ENCODE data around the gene PITPNM3. TPM values are rescaled to one million over a fixed set of nuclear protein-coding genes. Genes with fewer than 3 reads are reported as not detected.

The PITPNM3 gene
- total RNA-seq, 3 donors from 2014 or later = 12.2 to 15.9 (median 15.6) TPM

DNA sequence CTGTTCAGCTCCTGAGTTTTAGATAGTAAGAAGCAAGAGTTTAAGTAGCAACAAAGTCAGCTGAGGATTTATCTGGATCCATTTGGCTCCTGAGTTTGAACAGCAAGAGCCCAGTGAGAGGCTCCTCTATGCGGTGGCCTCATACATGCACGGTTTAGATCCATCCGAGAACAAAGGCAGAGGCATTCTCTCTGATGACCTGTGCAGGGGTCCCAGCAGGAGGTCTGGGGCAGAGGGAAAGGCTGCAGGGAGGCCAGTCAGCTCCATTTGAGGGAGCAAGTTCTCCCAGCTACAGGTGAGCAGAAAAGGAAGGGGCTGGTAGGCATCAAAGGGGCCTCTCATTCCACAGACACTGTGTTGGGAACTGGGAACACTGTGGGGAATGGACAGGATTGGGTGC lies 16.5 kb downstream of the PITPNM3 start:
- ATAC-seq (no peak), DNase-seq (no peak)
- Histone ChIP-seq H3K4me3 (no peak overlapping the region), H3K9me3 (no peaks in the 10 kb centered on the region), H3K36me3 (ENCODE audit: low read depth) (no peaks in the 10 kb centered on the region), H3K4me1 (ENCODE audit: low read depth) (no peaks in the 10 kb centered on the region)
- intact Hi-C loops (cut with DNase I, micrococcal nuclease) = no loop called here
- TF ChIP-seq, protein P1, sequence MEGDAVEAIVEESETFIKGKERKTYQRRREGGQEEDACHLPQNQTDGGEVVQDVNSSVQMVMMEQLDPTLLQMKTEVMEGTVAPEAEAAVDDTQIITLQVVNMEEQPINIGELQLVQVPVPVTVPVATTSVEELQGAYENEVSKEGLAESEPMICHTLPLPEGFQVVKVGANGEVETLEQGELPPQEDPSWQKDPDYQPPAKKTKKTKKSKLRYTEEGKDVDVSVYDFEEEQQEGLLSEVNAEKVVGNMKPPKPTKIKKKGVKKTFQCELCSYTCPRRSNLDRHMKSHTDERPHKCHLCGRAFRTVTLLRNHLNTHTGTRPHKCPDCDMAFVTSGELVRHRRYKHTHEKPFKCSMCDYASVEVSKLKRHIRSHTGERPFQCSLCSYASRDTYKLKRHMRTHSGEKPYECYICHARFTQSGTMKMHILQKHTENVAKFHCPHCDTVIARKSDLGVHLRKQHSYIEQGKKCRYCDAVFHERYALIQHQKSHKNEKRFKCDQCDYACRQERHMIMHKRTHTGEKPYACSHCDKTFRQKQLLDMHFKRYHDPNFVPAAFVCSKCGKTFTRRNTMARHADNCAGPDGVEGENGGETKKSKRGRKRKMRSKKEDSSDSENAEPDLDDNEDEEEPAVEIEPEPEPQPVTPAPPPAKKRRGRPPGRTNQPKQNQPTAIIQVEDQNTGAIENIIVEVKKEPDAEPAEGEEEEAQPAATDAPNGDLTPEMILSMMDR (IDR thresholded peaks at IDR 0.05) = no peak

GRCh38 chr17:6536566-6537065 lies 19.7 kb downstream of the PITPNM3 start:
- H3K4me3 ChIP-seq = no peak overlapping the region
- TF ChIP-seq, protein P1 (IDR thresholded peaks at IDR 0.05) = no peak
- no peaks in the 10 kb centered on the region for H3K4me1 ChIP-seq (ENCODE audit: low read depth)
- H3K9me3 ChIP-seq = no peaks in the 10 kb centered on the region
- ATAC-seq = no peak
- intact Hi-C loops (cut with DNase I, micrococcal nuclease) = no loop called here
- H3K36me3 ChIP-seq (ENCODE audit: low read depth) = no peaks in the 10 kb centered on the region
- DNase-seq = no peak

DNA sequence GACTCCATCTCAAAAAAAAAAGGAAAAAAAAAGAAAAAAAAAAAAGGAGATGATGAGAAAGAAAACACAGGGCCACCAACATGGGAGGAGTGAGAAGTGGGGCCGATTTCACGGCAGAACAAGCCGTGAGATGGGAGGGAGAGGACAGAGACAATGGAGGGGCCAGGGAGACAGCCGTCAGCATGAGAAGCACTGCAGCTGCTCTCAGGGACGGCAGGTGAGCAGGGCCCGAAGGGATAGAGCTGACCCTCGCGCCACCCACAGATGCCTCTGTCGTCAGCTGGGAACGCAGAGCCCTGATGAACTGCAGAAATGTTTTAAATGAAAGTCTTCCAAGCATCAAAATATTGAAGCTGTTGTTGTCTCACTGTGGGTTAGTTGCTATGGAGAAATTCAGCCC lies 20.3 kb downstream of the PITPNM3 start:
- intact Hi-C loops (cut with DNase I, micrococcal nuclease) = no loop called here
- DNase-seq (no peak), ATAC-seq (no peak)
- TF ChIP-seq, protein P1 (IDR thresholded peaks at IDR 0.05) = no peak
- Histone ChIP-seq H3K4me3 (no peak overlapping the region), H3K9me3 (no peaks in the 10 kb centered on the region), H3K36me3 (ENCODE audit: low read depth) (no peaks in the 10 kb centered on the region), H3K4me1 (ENCODE audit: low read depth) (no peaks in the 10 kb centered on the region)

GRCh38 chr17:6534846-6535514 lies 21.4 kb downstream of the PITPNM3 start:
- Histone ChIP-seq H3K9me3 (no peaks in the 10 kb centered on the region), H3K4me3 (no peak overlapping the region), H3K4me1 (ENCODE audit: low read depth) (no peaks in the 10 kb centered on the region), H3K36me3 (ENCODE audit: low read depth) (no peaks in the 10 kb centered on the region)
- intact Hi-C loops (cut with DNase I, micrococcal nuclease) = no loop called here
- DNase-seq (no peak), ATAC-seq (no peak)
- TF ChIP-seq, protein P1 (IDR thresholded peaks at IDR 0.05) = no peak

DNA sequence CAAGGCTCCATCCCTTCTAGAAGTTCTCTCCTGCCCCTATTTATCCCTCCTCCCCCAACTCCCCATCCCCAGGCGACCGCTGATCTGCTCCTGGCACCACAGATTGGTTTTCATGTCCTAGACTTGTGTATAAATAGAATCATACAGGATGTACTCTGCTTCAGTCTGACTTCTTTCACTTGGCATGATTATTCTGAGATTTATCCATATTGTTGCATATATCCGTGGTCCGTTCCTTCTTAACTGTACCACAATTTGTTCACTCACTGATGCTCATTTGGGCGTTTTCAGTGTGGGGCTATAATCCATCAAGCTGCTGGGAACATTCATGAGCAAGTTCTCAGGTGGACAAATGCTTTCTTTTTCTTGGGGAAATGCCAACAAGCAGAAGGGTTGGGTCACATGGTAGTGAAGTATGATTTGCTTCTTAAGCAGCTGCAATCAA lies 23.9 kb downstream of the PITPNM3 start:
- ATAC-seq = no peak
- no peak for DNase-seq
- Histone ChIP-seq H3K4me1 (ENCODE audit: low read depth) (no peaks in the 10 kb centered on the region), H3K36me3 (ENCODE audit: low read depth) (no peaks in the 10 kb centered on the region), H3K9me3 (no peaks in the 10 kb centered on the region), H3K4me3 (no peak overlapping the region)
- intact Hi-C loops (cut with DNase I, micrococcal nuclease) = no loop called here
- TF ChIP-seq, protein P1 (IDR thresholded peaks at IDR 0.05) = no peak
